NT2/D1 (cell line): ENCODE results near the gene ALDH9A1.

Source experiments
- SUZ12 ChIP-seq: IDR thresholded peaks from 2 replicates; pipeline ENCODE4 v1.6.1; 2011; ENCODE audit not compliant: insufficient read length, insufficient read depth; ENCODE audit errors: extremely low read depth
- YY1 ChIP-seq: IDR thresholded peaks from 2 replicates; pipeline ENCODE4 v1.6.1; 2011; ENCODE audit not compliant: insufficient read length, insufficient read depth
- ZNF274 ChIP-seq: IDR thresholded peaks from 2 replicates; pipeline ENCODE4 v1.6.1; 2011; ENCODE audit warnings: mild to moderate bottlenecking, low read depth, low read length

GRCh38 chr1:165631342-165632151 lies 66.8 kb downstream of the ALDH9A1 start:
- no peak for TF ChIP-seq ZNF274
- TF ChIP-seq YY1, result no peak
- no peak for TF ChIP-seq SUZ12
